GM23338 (cell line): ENCODE data around the gene GALNT9. TPM values are rescaled to one million over a fixed set of nuclear protein-coding genes. Genes with fewer than 3 reads are reported as not detected.

Experiments used
- ATAC-seq: fragments of 200-7000 bp; cut with Tn5 transposase; 3 replicates; pipeline ENCODE4 v1.9.1; 2020
- DNase-seq: peaks from one replicate; pipeline ENCODE4 v3.0.0-alpha.2; 2015; ENCODE audit warnings: low spot score
- H2AFZ ChIP-seq: fragments of 200-600 bp; sonication (generic); 2 replicates; pipeline ENCODE4 v1.8.0; 2016; ENCODE audit warnings: antibody characterized with exemption, mild to moderate bottlenecking, moderate library complexity
- H3F3A ChIP-seq: fragments of 200-600 bp; sonication (generic); replicated peaks from 2 replicates; pipeline ENCODE4 v1.8.0; 2017; ENCODE audit warnings: antibody characterized with exemption, mixed run types, low read depth
- H3K27ac ChIP-seq: fragments of 200-600 bp; sonication (generic); 2 replicates; pipeline ENCODE4 v1.6.1; 2016; ENCODE audit warnings: low read depth
- H3K27me3 ChIP-seq: fragments of 200-600 bp; sonication (generic); 2 replicates; pipeline ENCODE4 v1.8.0; 2016; ENCODE audit warnings: mild to moderate bottlenecking, mixed run types, moderate library complexity; ENCODE audit not compliant: insufficient read depth
- H3K36me3 ChIP-seq: fragments of 200-600 bp; sonication (generic); 2 replicates; pipeline ENCODE4 v1.8.0; 2016; ENCODE audit warnings: mild to moderate bottlenecking; ENCODE audit not compliant: insufficient read depth
- H3K4me1 ChIP-seq: fragments of 200-600 bp; sonication (generic); 2 replicates; pipeline ENCODE4 v1.8.0; 2016; ENCODE audit warnings: mild to moderate bottlenecking, moderate library complexity; ENCODE audit not compliant: insufficient read depth
- H3K4me2 ChIP-seq: fragments of 200-600 bp; sonication (generic); 2 replicates; pipeline ENCODE4 v1.7.1; 2017; ENCODE audit warnings: mixed run types
- H3K4me3 ChIP-seq: fragments of 200-600 bp; sonication (generic); 2 replicates; pipeline ENCODE4 v1.6.1; 2016; ENCODE audit warnings: mixed run types
- H3K79me2 ChIP-seq: fragments of 200-600 bp; sonication (generic); replicated peaks from 2 replicates; pipeline ENCODE4 v1.8.0; 2017; ENCODE audit warnings: mild to moderate bottlenecking; ENCODE audit not compliant: insufficient read depth
- H3K9me2 ChIP-seq: fragments of 200-600 bp; sonication (generic); 2 replicates; pipeline ENCODE4 v1.8.0; 2017; ENCODE audit not compliant: insufficient read depth
- H4K20me1 ChIP-seq: fragments of 200-600 bp; sonication (generic); replicated peaks from 2 replicates; pipeline ENCODE4 v1.8.0; 2017; ENCODE audit warnings: mild to moderate bottlenecking; ENCODE audit not compliant: insufficient read depth
- H3K27ac Mint-ChIP-seq: 2 replicates; pipeline ENCODE4 v1.8.0; 2020; ENCODE audit warnings: inconsistent platforms, mild to moderate bottlenecking, moderate library complexity, mixed read lengths
- H3K27me3 Mint-ChIP-seq: 3 replicates; pipeline ENCODE4 v1.8.0; 2022; ENCODE audit warnings: low read depth, mild to moderate bottlenecking, moderate library complexity, mixed read lengths, inconsistent platforms; ENCODE audit not compliant: insufficient read depth, poor library complexity
- H3K36me3 Mint-ChIP-seq: 3 replicates; pipeline ENCODE4 v1.8.0; 2021; ENCODE audit warnings: low read depth, mild to moderate bottlenecking, inconsistent platforms, moderate library complexity, mixed read lengths
- H3K4me1 Mint-ChIP-seq: 3 replicates; pipeline ENCODE4 v1.8.0; 2020; ENCODE audit warnings: mild to moderate bottlenecking, inconsistent platforms, mixed read lengths
- H3K4me3 Mint-ChIP-seq: 3 replicates; pipeline ENCODE4 v1.8.0; 2021; ENCODE audit warnings: moderate library complexity, mild to moderate bottlenecking, inconsistent platforms, mixed read lengths
- H3K9me3 Mint-ChIP-seq: 3 replicates; pipeline ENCODE4 v1.8.0; 2020; ENCODE audit warnings: moderate library complexity, mild to moderate bottlenecking, inconsistent platforms, mixed read lengths
- CTCF ChIP-seq, 2 experiments: fragments of 200-600 bp in 1 of 2; sonication (generic) in 1 of 2; conservative IDR thresholded peaks; 2 replicates each; pipeline versions ENCODE4 v1.5.1 to v1.6.1; 2016 to 2017; ENCODE audit warnings: antibody characterized with exemption in 2 of 2, low read depth in 2 of 2, mild to moderate bottlenecking in 2 of 2, moderate library complexity in 1 of 2
- EZH2 ChIP-seq: fragments of 200-600 bp; sonication (generic); IDR thresholded peaks from one replicate; pipeline ENCODE4 v1.8.0; 2017; ENCODE audit warnings: antibody characterized with exemption, mild to moderate bottlenecking, low read depth; ENCODE audit not compliant: unreplicated experiment
- EZH2phosphoT487 ChIP-seq: fragments of 200-600 bp; sonication (generic); IDR thresholded peaks from one replicate; pipeline ENCODE4 v1.8.1; 2018; ENCODE audit warnings: antibody characterized with exemption; ENCODE audit not compliant: unreplicated experiment
- NANOG ChIP-seq: IDR thresholded peaks from 2 replicates; pipeline ENCODE4 v1.6.1; 2016; ENCODE audit warnings: antibody characterized with exemption, borderline replicate concordance
- POLR2AphosphoS5 ChIP-seq: IDR thresholded peaks from 2 replicates; pipeline ENCODE4 v1.6.1; 2016; ENCODE audit warnings: antibody characterized with exemption, low read depth
- STAT1 ChIP-seq: IDR thresholded peaks from one replicate; pipeline ENCODE4 v1.6.1; 2016; ENCODE audit warnings: antibody characterized with exemption; ENCODE audit not compliant: unreplicated experiment
- ZNF114 ChIP-seq: fragments of 250-450 bp; sonication (Bioruptor Pico); IDR thresholded peaks from 2 replicates; pipeline ENCODE4 v1.5.0; 2020; ENCODE audit warnings: mild to moderate bottlenecking, moderate library complexity
- ZNF331 ChIP-seq: fragments of 250-450 bp; sonication (Bioruptor Pico); IDR thresholded peaks from 2 replicates; pipeline ENCODE4 v1.5.0; 2020; ENCODE audit warnings: low read depth, mild to moderate bottlenecking, moderate library complexity
- polyA plus RNA-seq: library from polyadenylated mRNA; unstranded; fragments of >200 nt; fragmentation: Nextera tagmentation; extraction: Ambion mirVana; gene quantifications from 2 replicates; pipeline ENCODE4 v1.2.1, GENCODE V29; 2016
- total RNA-seq: library from RNA; depleted of rRNA; stranded (reverse); fragments of >200 nt; shearing (Covaris generic); gene quantifications from 2 replicates; pipeline ENCODE4 v1.2.3, GENCODE V29; 2014
- TF ChIP-seq, protein P1 (sequence below): fragments of 250-450 bp; sonication (Bioruptor Pico); IDR thresholded peaks from 2 replicates; pipeline ENCODE4 v1.5.0; 2020; ENCODE audit warnings: mild to moderate bottlenecking, moderate library complexity

Gene GALNT9
- total and polyA plus RNA-seq, 2 experiments from 2014 or later, result 0.81 to 2.5 TPM

DNA sequence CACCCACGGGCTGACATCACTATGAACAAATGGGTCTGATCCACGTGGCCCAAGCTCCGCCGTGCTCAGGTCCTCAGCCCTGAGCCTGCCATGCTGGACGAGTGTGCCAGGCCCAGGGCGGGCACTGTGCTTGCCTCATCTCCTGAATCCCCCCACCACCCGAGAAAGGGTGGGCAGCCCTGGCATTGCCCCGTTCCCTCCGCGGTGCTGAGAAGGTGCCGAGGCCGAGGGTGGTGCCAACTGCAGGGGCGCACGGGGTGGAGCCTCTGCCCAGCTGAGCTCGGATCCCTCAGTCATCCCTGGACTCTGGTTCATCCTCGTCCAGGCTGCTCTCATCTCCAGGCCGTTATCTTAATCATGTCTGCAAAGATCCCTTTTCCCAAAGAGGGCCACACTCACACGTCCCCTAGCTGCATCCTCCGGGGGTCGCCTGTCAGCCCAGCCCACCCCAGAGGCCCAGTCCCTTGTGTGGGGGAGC lies 124.6 kb downstream of the GALNT9 start (continued):
- no peak for TF ChIP-seq NANOG
- TF ChIP-seq POLR2AphosphoS5, result no peak
- TF ChIP-seq CTCF (conservative IDR thresholded peaks at IDR 0.05; ENCODE audit: low read depth in 2 of 2), result no peak
- no peak for TF ChIP-seq STAT1
- TF ChIP-seq ZNF331, result no peak

GRCh38 chr12:132204063-132204792 lies 125.2 kb downstream of the GALNT9 start:
- TF ChIP-seq EZH2 (no peak), CTCF (conservative IDR thresholded peaks at IDR 0.05; ENCODE audit: low read depth in 2 of 2) (no peak), ZNF114 (CRISPR knock-in tag) (no peak), EZH2phosphoT487 (no peak)
- TF ChIP-seq, protein P1, sequence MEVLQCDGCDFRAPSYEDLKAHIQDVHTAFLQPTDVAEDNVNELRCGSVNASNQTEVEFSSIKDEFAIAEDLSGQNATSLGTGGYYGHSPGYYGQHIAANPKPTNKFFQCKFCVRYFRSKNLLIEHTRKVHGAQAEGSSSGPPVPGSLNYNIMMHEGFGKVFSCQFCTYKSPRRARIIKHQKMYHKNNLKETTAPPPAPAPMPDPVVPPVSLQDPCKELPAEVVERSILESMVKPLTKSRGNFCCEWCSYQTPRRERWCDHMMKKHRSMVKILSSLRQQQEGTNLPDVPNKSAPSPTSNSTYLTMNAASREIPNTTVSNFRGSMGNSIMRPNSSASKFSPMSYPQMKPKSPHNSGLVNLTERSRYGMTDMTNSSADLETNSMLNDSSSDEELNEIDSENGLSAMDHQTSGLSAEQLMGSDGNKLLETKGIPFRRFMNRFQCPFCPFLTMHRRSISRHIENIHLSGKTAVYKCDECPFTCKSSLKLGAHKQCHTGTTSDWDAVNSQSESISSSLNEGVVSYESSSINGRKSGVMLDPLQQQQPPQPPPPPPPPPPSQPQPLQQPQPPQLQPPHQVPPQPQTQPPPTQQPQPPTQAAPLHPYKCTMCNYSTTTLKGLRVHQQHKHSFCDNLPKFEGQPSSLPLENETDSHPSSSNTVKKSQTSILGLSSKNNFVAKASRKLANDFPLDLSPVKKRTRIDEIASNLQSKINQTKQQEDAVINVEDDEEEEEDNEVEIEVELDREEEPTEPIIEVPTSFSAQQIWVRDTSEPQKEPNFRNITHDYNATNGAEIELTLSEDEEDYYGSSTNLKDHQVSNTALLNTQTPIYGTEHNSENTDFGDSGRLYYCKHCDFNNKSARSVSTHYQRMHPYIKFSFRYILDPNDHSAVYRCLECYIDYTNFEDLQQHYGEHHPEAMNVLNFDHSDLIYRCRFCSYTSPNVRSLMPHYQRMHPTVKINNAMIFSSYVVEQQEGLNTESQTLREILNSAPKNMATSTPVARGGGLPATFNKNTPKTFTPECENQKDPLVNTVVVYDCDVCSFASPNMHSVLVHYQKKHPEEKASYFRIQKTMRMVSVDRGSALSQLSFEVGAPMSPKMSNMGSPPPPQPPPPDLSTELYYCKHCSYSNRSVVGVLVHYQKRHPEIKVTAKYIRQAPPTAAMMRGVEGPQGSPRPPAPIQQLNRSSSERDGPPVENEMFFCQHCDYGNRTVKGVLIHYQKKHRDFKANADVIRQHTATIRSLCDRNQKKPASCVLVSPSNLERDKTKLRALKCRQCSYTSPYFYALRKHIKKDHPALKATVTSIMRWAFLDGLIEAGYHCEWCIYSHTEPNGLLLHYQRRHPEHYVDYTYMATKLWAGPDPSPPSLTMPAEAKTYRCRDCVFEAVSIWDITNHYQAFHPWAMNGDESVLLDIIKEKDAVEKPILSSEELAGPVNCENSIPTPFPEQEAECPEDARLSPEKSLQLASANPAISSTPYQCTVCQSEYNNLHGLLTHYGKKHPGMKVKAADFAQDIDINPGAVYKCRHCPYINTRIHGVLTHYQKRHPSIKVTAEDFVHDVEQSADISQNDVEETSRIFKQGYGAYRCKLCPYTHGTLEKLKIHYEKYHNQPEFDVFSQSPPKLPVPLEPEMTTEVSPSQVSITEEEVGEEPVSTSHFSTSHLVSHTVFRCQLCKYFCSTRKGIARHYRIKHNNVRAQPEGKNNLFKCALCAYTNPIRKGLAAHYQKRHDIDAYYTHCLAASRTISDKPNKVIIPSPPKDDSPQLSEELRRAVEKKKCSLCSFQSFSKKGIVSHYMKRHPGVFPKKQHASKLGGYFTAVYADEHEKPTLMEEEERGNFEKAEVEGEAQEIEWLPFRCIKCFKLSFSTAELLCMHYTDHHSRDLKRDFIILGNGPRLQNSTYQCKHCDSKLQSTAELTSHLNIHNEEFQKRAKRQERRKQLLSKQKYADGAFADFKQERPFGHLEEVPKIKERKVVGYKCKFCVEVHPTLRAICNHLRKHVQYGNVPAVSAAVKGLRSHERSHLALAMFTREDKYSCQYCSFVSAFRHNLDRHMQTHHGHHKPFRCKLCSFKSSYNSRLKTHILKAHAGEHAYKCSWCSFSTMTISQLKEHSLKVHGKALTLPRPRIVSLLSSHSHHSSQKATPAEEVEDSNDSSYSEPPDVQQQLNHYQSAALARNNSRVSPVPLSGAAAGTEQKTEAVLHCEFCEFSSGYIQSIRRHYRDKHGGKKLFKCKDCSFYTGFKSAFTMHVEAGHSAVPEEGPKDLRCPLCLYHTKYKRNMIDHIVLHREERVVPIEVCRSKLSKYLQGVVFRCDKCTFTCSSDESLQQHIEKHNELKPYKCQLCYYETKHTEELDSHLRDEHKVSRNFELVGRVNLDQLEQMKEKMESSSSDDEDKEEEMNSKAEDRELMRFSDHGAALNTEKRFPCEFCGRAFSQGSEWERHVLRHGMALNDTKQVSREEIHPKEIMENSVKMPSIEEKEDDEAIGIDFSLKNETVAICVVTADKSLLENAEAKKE (CRISPR knock-in tag), result no peak
- H3K9me3 Mint-ChIP-seq, result no peaks in the 10 kb centered on the region
- H3K4me1 ChIP-seq, result no peaks in the 10 kb centered on the region
- no peak overlapping the region for H3K27ac Mint-ChIP-seq
- no peak overlapping the region for H3K4me3 Mint-ChIP-seq
- no peaks in the 10 kb centered on the region for H3K79me2 ChIP-seq
- H3K4me2 ChIP-seq, result no peak overlapping the region
- no peaks in the 10 kb centered on the region for H4K20me1 ChIP-seq
- no peaks in the 10 kb centered on the region for H3K9me2 ChIP-seq
- no peaks in the 10 kb centered on the region for H3K36me3 Mint-ChIP-seq
- DNase-seq, result no peak
- no peak for ATAC-seq
- no peak overlapping the region for H3K27ac ChIP-seq
- H3K4me3 ChIP-seq, result no peak overlapping the region
- no peaks in the 10 kb centered on the region for H3F3A ChIP-seq
- no peaks in the 10 kb centered on the region for H3K27me3 ChIP-seq
- peaks cover 25% of the 10 kb centered on the region for H3K27me3 Mint-ChIP-seq
- no peaks in the 10 kb centered on the region for H3K36me3 ChIP-seq
- no peaks in the 10 kb centered on the region for H3K4me1 Mint-ChIP-seq
- no peak overlapping the region for H2AFZ ChIP-seq
